Measurements from ENCODE around the gene FUBP3.

DNA sequence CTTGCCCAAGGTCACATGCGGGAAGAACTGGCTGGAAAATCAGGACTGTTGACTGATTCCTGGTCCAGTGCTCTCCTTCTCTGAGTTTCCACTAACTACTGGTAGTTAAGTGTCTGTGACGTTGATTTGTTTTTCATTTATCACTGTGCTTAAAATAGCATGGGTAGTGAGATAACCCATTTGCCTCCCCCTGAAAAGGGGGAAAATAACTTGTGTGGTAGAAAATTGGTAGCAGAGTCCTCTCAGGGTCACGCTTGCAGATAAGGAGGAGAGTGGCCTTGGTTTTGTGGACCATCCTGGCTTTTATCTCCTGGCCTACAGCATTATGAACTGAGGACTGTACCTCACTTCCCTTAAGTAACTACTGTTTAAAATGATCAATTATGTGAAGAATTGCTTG lies 10.9 kb downstream of the FUBP3 start:
- TF ChIP-seq, protein P1, sequence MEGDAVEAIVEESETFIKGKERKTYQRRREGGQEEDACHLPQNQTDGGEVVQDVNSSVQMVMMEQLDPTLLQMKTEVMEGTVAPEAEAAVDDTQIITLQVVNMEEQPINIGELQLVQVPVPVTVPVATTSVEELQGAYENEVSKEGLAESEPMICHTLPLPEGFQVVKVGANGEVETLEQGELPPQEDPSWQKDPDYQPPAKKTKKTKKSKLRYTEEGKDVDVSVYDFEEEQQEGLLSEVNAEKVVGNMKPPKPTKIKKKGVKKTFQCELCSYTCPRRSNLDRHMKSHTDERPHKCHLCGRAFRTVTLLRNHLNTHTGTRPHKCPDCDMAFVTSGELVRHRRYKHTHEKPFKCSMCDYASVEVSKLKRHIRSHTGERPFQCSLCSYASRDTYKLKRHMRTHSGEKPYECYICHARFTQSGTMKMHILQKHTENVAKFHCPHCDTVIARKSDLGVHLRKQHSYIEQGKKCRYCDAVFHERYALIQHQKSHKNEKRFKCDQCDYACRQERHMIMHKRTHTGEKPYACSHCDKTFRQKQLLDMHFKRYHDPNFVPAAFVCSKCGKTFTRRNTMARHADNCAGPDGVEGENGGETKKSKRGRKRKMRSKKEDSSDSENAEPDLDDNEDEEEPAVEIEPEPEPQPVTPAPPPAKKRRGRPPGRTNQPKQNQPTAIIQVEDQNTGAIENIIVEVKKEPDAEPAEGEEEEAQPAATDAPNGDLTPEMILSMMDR (IDR thresholded peaks at IDR 0.05; ENCODE audit: low read depth, low read length), result no peak
- no peak for TF ChIP-seq EZH2phosphoT487 (IDR thresholded peaks at IDR 0.05; ENCODE audit: low read depth)
